Subcutaneous abdominal adipose tissue (tissue), 5 donors: ENCODE data around the gene LRP5.

Experiments
- H3K27ac ChIP-seq: one replicate; pipeline ENCODE4 v1.7.0; 2013; ENCODE audit warnings: low read depth, mild to moderate bottlenecking, inconsistent platforms, low read length, moderate library complexity
- H3K27me3 ChIP-seq, 5 donors: one replicate each; pipeline ENCODE4 v1.7.0; 2013; ENCODE audit warnings: low read length in 5 of 5, inconsistent platforms in 1 of 5; ENCODE audit not compliant: control insufficient read depth in 5 of 5, insufficient read depth in 4 of 5
- H3K36me3 ChIP-seq, 5 donors: one replicate each; pipeline ENCODE4 v1.7.0; 2013; ENCODE audit warnings: low read length in 5 of 5; ENCODE audit not compliant: control insufficient read depth in 5 of 5, insufficient read depth in 5 of 5
- H3K4me1 ChIP-seq, 5 donors: one replicate each; pipeline ENCODE4 v1.7.0; 2013; ENCODE audit warnings: low read length in 5 of 5, mild to moderate bottlenecking in 3 of 5, moderate library complexity in 1 of 5; ENCODE audit not compliant: control insufficient read depth in 5 of 5, insufficient read depth in 5 of 5
- H3K4me3 ChIP-seq, 5 donors: one replicate each; pipeline ENCODE4 v1.7.0; 2013; ENCODE audit warnings: low read length in 5 of 5, low read depth in 1 of 5
- H3K9ac ChIP-seq, 5 donors: one replicate each; pipeline ENCODE4 v1.7.0; 2013; ENCODE audit warnings: low read length in 5 of 5, mild to moderate bottlenecking in 4 of 5, moderate library complexity in 3 of 5
- H3K9me3 ChIP-seq, 5 donors: one replicate each; pipeline ENCODE4 v1.7.0; 2013; ENCODE audit warnings: low read length in 5 of 5; ENCODE audit not compliant: control insufficient read depth in 5 of 5
- donor health status: healthy.
- donor health status: healthy.
- donor health status: healthy.
- donor health status: healthy.
- donor health status: healthy.

The LRP5 gene

GRCh38 chr11:68312117-68312779, at the start of gene LRP5:
TSS of gene LRP5 (plus strand) at chr11:68312591. CDS start at chr11:68312715, 124 bp downstream.
- no peaks in the 10 kb centered on the region for H3K36me3 ChIP-seq
- peak within 1 kb of the TSS; percentile 42 to 87 (median 76) for H3K9ac ChIP-seq
- peak within 1 kb of the TSS; percentile 86 for H3K27ac ChIP-seq
- H3K4me1 ChIP-seq = peaks cover 20 to 66% (median 60%) of the 10 kb centered on the region in 5 donors
- H3K9me3 ChIP-seq = no peaks in the 10 kb centered on the region
- peak within 1 kb of the TSS; percentile 71 to 85 (median 79) for H3K4me3 ChIP-seq
- no peaks in the 10 kb centered on the region for H3K27me3 ChIP-seq

- Histone ChIP-seq H3K4me1 (peaks cover 0 to 16% (median 10%) of the 10 kb centered on the region in 5 donors), H3K36me3 (peaks cover 4 to 76% (median 74%) of the 10 kb centered on the region in 5 donors), H3K27me3 (no peaks in the 10 kb centered on the region), H3K27ac (no peak overlapping the region), H3K4me3 (no peak overlapping the region), H3K9me3 (no peaks in the 10 kb centered on the region), H3K9ac (no peak overlapping the region)
These were observed 48.9 kb upstream of the LRP5 start for GRCh38 chr11:68263444-68264035.

DNA sequence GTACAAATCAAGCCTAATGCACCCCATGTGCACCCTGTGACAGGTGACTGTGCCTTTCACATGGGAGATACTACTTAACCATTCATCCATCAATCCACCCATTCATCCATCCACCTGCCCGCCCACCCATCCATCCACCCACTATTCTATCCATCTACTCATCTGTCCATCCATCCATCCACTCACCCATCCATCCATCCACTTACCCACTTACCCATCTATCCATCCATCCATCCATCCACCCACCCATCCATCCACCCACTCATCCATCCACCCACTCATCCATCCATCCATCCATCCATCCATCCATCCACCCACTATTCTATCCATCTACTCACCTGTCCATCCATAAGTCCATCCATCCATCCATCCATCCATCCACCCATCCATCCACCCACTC, 48.1 kb upstream of the LRP5 start:
- Histone ChIP-seq H3K36me3 (peaks cover 4 to 76% (median 74%) of the 10 kb centered on the region in 5 donors), H3K9me3 (no peaks in the 10 kb centered on the region), H3K27ac (no peak overlapping the region), H3K4me1 (peaks cover 0 to 19% (median 10%) of the 10 kb centered on the region in 5 donors), H3K9ac (no peak overlapping the region), H3K27me3 (no peaks in the 10 kb centered on the region), H3K4me3 (no peak overlapping the region)

GRCh38 chr11:68264741-68265540, 47.5 kb upstream of the LRP5 start:
- H3K4me3 ChIP-seq = no peak overlapping the region
- H3K9ac ChIP-seq = no peak overlapping the region
- no peaks in the 10 kb centered on the region for H3K9me3 ChIP-seq
- no peaks in the 10 kb centered on the region for H3K27me3 ChIP-seq
- H3K36me3 ChIP-seq = peaks cover 4 to 76% (median 74%) of the 10 kb centered on the region in 5 donors
- H3K4me1 ChIP-seq = peaks cover 5 to 26% (median 17%) of the 10 kb centered on the region in 5 donors
- H3K27ac ChIP-seq = no peak overlapping the region

DNA sequence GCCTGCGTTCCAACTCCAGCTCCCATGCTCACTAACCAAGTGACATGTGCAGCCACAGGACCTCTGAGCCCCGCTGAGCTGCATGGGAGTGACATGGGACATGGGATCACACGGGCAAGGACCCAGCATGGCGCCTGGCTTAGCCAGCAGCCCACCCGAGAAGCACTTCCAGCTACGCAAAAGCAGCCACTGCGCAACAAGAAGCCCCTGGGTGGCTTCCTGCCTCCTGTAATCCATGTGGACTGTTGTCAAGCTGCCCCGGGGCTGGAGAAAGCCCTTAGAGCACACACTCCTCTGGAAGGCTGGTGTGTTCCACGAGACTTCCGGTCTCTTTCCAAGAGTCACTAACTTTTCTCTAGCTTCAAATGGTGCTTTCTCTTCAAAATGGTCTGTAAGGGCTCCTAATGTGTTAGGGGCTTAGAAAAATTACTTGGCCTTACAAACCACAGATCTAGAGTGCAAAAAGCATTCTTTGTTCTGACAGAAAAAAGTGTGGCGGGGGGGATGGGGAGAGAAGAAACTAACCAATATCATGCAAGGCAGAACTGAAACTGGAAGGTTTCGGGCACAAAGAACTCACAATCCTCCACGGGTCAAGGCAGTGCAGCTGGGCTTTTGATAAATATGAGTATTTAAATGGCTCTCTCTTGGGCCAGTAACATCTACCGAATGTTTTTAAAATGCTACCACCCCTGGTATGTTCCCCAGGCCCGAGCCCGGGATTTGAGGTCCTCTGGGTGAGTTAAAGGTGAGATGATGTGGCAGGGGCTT, 46.1 kb upstream of the LRP5 start:
- Histone ChIP-seq H3K27me3 (no peaks in the 10 kb centered on the region), H3K27ac (no peak overlapping the region), H3K4me3 (no peak overlapping the region), H3K4me1 (peaks cover 7 to 40% (median 28%) of the 10 kb centered on the region in 5 donors), H3K9ac (peak overlapping the region in 1 of 5 donors; percentile 37), H3K36me3 (peaks cover 4 to 65% (median 63%) of the 10 kb centered on the region in 5 donors), H3K9me3 (no peaks in the 10 kb centered on the region)

DNA sequence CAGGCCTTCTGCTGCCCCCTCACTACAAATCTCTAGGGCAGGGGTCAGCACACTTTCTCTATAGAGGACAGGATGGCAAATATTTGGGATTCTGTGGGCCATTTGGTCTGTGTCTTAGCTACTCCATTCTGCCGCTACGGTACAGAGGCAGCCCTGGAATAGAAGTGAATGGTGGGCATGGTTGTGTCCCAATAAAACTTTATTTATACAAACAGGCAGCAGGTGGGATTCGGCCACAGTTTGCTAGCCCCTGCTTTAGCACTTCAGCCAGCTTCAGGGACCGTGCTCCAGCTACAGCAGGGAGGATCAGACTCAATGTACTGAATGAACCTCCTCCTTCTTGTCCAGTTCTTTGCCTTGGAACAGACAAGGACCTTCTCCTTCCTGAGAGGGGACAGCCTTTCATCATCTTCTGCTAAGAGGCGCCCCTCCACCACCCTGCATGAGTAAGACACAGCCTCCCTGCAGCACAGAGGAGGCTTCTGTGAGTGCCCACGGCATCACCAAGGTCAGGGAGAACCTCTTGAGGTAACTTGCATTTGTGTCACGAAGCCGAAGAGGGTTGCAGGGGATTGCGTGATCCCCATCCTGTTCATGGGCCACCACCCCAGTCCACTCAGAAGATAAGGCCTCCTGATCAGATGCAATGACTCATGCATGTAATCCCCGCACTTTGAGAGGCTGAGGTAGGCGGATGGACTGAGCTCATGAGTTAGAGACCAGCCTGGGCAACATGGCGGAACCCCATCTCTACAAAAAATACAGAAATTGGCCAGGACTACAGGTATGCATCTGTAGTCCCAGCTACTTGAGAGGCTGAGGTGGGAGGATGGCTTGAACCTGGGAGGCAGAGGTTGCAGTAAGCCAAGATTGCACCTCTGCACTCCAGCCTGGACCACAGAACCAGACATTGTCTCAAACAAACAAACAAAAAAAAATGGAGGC, 45.2 kb upstream of the LRP5 start:
- Histone ChIP-seq H3K4me1 (peaks cover 7 to 43% (median 32%) of the 10 kb centered on the region in 5 donors), H3K36me3 (peaks cover 4 to 56% (median 54%) of the 10 kb centered on the region in 5 donors), H3K4me3 (no peak overlapping the region), H3K9ac (no peak overlapping the region), H3K27me3 (no peaks in the 10 kb centered on the region), H3K9me3 (no peaks in the 10 kb centered on the region), H3K27ac (no peak overlapping the region)

GRCh38 chr11:68267881-68268240, 44.5 kb upstream of the LRP5 start:
- peaks cover 4 to 49% (median 47%) of the 10 kb centered on the region in 5 donors for H3K36me3 ChIP-seq
- H3K4me1 ChIP-seq = peaks cover 7 to 49% (median 38%) of the 10 kb centered on the region in 5 donors
- H3K9me3 ChIP-seq = no peaks in the 10 kb centered on the region
- no peak overlapping the region for H3K27ac ChIP-seq
- H3K27me3 ChIP-seq = no peaks in the 10 kb centered on the region
- no peak overlapping the region for H3K9ac ChIP-seq
- H3K4me3 ChIP-seq = no peak overlapping the region

- H3K36me3 ChIP-seq = peaks cover 0 to 36% (median 34%) of the 10 kb centered on the region in 5 donors
- H3K27me3 ChIP-seq = no peaks in the 10 kb centered on the region
- no peaks in the 10 kb centered on the region for H3K9me3 ChIP-seq
- peaks cover 7 to 53% (median 42%) of the 10 kb centered on the region in 5 donors for H3K4me1 ChIP-seq
- H3K27ac ChIP-seq = no peak overlapping the region
- H3K9ac ChIP-seq = peak overlapping the region in 2 of 5 donors; percentile 13 to 27
- H3K4me3 ChIP-seq = peak overlapping the region in 1 of 5 donors; percentile 7
These were observed 42.8 kb upstream of the LRP5 start for GRCh38 chr11:68269414-68270081.
